ENCODE data around the gene WDCP.
A peak's percentile ranks its signal among the peaks of the same experiment; 100 is the strongest.
"Not testable (repeated sequence)": the region's sequence is repeated elsewhere in the genome, so short reads cannot be mapped to it uniquely, and the experiment has no call there.

The WDCP gene

GRCh38 chr2:24046930-24047702, at the start of gene WDCP:
WDCP (minus strand) TSS chr2:24047391; CDS start chr2:24039494, 7,897 bp downstream.
- DNase-seq (ENCODE audit: low spot score), result peak; percentile 93

DNA sequence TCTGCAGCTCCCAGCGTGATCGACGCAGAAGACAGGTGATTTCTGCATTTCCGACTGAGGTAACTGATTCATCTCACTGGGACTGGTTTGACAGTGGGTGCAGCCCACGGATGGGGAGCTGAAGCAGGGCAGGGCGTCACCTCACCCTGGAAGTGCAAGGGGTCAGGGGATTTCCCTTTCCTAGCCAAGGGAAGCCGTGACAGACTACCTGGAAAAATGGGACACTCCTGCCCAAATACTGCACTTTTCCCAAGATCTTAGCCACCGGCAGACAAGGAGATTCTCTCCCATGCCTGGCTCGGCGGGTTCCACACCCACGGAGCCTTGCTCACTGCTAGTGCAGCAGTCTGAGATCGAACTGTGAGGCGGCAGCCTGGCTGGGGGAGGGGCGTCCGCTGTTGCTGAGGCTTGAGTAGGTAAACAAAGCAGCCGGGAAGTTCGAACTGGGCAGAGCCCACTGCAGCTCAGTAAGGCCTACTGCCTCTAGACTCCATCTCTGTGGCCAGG, 48.0 kb upstream of the WDCP start:
- not testable (repeated sequence) for DNase-seq (ENCODE audit: low spot score)

DNA sequence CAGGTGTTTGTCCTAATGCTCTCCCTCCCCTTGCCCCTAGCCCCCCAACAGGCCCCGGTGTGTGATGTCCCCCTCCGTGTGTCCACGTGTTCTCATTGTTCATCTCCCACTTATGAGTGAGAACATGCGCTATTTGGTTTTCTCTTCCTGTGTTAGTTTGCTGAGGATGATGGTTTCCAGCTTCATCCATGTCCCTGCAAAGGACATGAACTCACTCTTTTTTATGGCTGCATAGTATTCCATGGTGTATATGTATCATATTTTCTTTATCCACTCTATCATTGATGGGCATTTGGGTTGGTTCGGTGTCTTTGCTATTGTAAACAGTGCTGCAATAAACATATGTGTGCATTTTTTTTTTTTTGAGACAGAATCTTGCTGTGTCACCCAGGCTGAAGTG, 46.1 kb upstream of the WDCP start:
- not testable (repeated sequence) for DNase-seq (ENCODE audit: low spot score)

GRCh38 chr2:24088821-24089359, 41.7 kb upstream of the WDCP start:
- DNase-seq (ENCODE audit: low spot score), result no peak

- DNase-seq (ENCODE audit: low spot score), result no peak
These were observed 39.8 kb upstream of the WDCP start for GRCh38 chr2:24087032-24087431.

DNA sequence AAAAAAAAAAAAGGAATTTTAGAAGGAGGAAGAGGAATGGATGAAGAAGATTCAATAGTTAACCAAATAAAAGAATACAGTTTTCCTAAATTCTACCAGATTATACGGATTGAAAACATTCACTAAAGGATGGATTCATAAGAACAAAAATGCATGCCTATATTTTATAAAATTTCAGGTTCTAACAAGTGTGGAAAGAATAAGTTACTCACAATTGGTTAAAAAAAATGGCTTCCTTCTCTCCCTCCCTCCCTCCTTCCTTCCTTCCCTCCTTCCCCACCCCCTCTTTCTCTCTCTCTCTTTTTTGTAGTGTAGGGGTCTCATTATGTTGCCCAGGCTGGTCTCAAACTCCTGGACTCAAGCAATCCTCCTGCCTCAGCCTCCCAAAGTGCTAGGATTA, 39.0 kb upstream of the WDCP start:
- DNase-seq (ENCODE audit: low spot score), result no peak

DNA sequence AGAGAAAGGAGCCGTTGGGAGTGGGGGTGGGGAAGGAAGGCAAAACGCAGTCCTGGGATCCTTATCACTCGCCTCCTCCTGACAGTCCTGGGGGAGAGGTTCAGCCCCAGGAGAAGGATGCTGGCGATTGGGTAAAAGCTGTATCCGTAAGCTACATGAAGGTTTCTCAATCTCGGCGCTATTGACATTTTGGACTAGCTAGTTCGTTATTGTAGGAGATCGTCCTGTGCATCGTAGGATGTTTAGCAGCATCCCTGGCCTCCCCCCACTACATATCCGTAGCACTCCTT, 38.0 kb upstream of the WDCP start:
- DNase-seq (ENCODE audit: low spot score), result peak; percentile 64

GRCh38 chr2:24084386-24085199, 37.4 kb upstream of the WDCP start, which contains the start of gene TP53I3:
TP53I3 (minus strand) TSS chr2:24084834; CDS start chr2:24084326, 508 bp downstream.
- DNase-seq (ENCODE audit: low spot score), result peak; percentile 94

DNA sequence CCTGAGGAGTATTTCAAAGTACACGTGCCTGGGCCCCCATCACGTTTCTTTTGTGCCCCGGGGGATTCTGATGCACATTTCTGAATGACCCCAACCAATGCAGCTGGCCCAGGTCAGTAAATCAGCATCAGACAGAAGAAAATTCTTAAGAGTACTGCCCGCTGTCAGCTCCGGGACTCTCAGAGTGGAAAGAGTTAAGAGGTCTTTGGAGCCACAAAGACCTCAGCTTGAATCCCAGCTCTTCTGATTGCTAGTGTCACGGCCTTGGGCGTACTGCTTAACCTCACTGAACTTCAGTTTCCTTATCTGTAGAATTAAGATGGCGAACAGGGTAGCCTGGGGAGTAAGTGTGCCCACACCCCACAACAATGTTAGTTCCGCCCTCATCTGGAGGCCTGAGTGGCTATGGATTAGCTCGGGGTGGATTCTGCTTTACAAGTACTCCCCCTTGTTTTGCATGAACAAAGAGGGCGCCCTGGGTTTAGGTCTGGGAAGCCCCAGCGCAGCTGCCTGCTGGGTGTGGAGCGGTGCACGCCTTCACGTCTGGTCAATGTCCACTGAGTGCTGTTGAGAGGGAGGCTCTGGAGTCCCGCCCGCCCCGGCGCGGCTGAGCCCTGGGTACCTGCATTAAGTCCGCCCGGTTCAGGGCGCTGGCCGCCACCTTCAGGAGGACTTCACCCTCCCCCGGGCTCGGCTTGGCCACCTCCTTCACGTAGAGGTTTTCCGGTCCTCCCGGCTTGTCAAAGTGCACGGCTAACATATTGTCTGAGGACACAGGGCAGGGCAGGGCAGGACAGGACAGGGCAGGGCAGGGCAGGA, 36.6 kb upstream of the WDCP start:
- DNase-seq (ENCODE audit: low spot score), result peak; percentile 75

GRCh38 chr2:24082787-24083566, 35.8 kb upstream of the WDCP start:
- no peak for DNase-seq (ENCODE audit: low spot score)

DNA sequence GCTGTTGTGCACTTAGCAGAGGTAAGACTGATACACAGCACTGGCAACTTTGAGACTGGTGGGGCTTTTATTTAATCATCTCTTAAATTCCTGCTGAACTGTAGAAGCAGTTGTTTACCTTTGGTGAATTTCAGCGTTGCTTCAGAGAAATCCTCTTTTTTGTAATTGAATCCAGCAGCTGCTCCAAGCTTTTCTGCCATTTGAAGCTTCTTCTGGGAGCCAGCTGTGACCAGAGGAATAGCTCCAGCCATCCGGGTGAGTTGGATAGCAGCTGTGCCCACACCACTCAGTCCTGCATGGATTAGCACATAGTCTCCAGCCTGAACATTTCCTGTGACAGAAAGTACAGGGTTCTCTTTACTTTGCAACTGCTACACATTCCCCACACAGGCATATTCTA, 33.5 kb upstream of the WDCP start:
- DNase-seq (ENCODE audit: low spot score), result no peak

GRCh38 chr2:24077879-24078278, 30.7 kb upstream of the WDCP start:
- DNase-seq (ENCODE audit: low spot score), result no peak

DNA sequence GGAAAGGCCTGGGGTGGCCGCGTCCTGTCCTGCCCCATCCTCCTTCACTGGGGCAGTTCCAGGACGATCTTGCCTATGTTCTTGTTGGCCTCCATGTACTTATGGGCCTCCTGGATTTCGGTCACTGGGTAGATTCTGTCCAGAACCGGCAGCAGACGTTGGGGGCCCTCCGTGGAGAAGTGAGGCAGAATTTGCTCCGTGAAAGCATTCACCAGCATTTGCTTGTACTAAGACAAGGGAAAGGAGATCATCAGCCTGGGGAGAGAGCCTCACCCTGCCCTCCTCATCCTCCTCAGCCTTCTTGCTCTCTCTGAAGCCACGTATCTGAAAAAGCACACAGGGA, 30.3 kb upstream of the WDCP start:
- no peak for DNase-seq (ENCODE audit: low spot score)

DNA sequence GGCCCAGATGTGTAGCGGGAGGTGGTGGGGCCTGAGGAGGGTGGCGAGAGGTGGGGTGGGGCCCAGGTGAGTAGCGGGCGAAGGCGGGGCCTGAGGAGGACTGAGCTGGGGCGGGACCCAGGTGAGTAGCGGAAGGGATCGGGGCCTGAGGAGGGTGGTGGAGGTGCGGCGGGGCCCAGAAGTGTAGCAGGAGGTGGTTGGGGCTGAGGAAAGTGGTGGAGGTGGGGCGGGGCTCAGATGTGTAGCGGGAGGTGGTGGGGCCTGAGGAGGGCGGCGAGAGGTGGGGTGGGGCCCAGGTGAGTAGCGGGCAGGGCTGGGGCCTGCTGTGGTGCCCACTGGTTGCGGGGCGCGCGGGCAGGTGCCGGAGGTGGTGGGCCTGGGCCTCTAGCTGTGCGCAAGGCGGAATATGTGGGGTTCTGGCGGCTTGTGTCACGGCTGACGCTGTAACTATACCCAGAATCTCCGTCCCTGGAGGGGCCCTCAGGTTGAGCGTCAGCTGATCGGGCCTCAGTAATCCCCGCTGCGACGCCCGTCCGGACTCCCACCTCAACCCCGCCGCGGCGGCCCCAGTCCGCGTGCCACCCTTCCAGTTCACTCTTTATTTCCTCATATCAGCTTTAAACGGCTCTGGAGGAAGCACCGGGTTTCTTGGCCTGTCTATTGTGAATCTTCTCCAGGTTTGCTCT, 29.8 kb upstream of the WDCP start:
- peak; percentile 9 for DNase-seq (ENCODE audit: low spot score)

DNA sequence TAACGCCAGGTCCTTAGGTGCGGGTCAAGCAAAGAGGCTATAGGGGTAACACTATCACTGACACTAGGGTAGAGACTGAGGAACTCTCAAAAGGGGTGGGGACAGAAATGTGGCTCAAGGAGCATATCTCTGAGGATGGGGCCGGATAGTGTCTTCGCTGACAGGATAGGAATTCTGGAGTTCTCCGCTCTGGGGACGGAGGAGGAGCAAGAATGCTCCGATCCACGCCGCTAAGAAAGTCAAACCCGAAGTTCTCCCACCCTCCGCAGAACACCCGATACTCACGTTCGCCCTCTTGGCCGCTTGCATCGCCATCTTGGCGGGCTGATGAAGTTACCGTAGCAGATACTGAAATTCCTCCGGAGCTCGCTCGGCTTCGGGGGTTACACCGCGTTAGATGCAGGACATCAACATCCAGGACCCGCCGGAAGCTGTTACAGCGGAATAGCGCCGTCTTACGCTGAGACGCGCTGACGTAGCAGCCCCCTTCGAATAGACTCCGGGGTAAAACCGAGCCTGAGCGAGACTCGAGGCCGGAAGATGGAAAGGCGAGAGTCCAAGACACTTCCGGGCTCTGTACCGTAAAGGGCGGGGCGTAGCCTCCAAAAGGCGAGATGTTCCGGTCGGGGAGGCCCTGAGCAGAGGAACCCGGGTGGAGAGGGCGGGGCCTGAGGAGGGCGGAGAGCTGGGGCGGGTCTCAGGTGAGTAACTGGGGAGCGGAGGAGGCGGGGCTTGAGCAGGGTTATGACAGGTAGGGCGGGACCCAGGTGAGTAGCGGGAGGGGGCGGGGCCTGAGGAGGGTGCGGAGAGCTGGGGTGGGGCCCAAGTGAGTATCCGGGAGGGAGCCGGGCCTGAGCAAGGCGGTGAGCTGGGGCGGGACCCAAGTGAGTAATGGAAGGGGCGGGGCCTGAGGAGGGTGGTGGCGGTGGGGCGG, 29.0 kb upstream of the WDCP start, which contains the start of gene SF3B6:
SF3B6 (minus strand) TSS at position 412 of the 934 bp plus-strand sequence; CDS start at position 315, 97 bp downstream.
- DNase-seq (ENCODE audit: low spot score), result peak; percentile 93

GRCh38 chr2:24075259-24075658, 28.1 kb upstream of the WDCP start:
- DNase-seq (ENCODE audit: low spot score), result no peak

GRCh38 chr2:24073816-24074215, 26.6 kb upstream of the WDCP start:
- no peak for DNase-seq (ENCODE audit: low spot score)

- DNase-seq (ENCODE audit: low spot score), result no peak
These were observed 25.1 kb upstream of the WDCP start for GRCh38 chr2:24072259-24072658.

- no peak for DNase-seq (ENCODE audit: low spot score)
These were observed 18.1 kb upstream of the WDCP start for GRCh38 chr2:24065341-24065740.

Data from AG08396 (cell line).